Thyroid gland (tissue), 4 donors: ENCODE results near the gene FOXC2.

Experiments used
- CTCF ChIP-seq, 6 experiments: fragments of 200-600 bp in 3 of 6; fragments of 450-650 bp in 3 of 6; sonication (generic) in 3 of 6; IDR thresholded peaks; one replicate each; pipeline ENCODE4 v1.5.1; 2016 to 2019; ENCODE audit warnings: antibody characterized with exemption in 6 of 6, mild to moderate bottlenecking in 2 of 6, inconsistent platforms in 1 of 6, moderate library complexity in 1 of 6
- POLR2A ChIP-seq, 2 donors: fragments of 450-650 bp; IDR thresholded peaks; one replicate each; pipeline ENCODE4 v1.6.1; 2017; ENCODE audit warnings: antibody characterized with exemption in 2 of 2, mild to moderate bottlenecking in 2 of 2, moderate library complexity in 1 of 2

GRCh38 chr16:86568677-86569623 lies 2.3 kb downstream of the FOXC2 start:
- no peak for TF ChIP-seq POLR2A (IDR thresholded peaks at IDR 0.05)
- TF ChIP-seq CTCF (IDR thresholded peaks at IDR 0.05): no peak
